Jurkat, Clone E6-1 (cell line): ENCODE data around the gene FMO2. TPM values are rescaled to one million over a fixed set of nuclear protein-coding genes. Genes with fewer than 3 reads are reported as not detected.

ENCODE experiments used
- DNase-seq: peaks from one replicate; pipeline ENCODE4 v3.0.0-alpha.2; 2011; ENCODE audit warnings: low read depth, low spot score
- H3K4me3 ChIP-seq: 2 replicates; pipeline ENCODE4 v1.5.1; 2011; ENCODE audit warnings: mild to moderate bottlenecking, low read length, control low read depth, moderate library complexity
- polyA plus RNA-seq: library from polyadenylated mRNA; unstranded; fragments of >200 nt; gene quantifications from one replicate; pipeline ENCODE4 v1.2.1, GENCODE V29; 2012; ENCODE audit warnings: missing spikeins; ENCODE audit not compliant: insufficient read length, insufficient read depth

The FMO2 gene, protein sequence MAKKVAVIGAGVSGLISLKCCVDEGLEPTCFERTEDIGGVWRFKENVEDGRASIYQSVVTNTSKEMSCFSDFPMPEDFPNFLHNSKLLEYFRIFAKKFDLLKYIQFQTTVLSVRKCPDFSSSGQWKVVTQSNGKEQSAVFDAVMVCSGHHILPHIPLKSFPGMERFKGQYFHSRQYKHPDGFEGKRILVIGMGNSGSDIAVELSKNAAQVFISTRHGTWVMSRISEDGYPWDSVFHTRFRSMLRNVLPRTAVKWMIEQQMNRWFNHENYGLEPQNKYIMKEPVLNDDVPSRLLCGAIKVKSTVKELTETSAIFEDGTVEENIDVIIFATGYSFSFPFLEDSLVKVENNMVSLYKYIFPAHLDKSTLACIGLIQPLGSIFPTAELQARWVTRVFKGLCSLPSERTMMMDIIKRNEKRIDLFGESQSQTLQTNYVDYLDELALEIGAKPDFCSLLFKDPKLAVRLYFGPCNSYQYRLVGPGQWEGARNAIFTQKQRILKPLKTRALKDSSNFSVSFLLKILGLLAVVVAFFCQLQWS
- polyA plus RNA-seq: not detected

GRCh38 chr1:171185091-171185490, at the start of gene FMO2:
Gene FMO2 (plus strand): TSS chr1:171185300. CDS start chr1:171185714, 414 bp downstream.
- no peak within 1 kb of the TSS for H3K4me3 ChIP-seq

DNA sequence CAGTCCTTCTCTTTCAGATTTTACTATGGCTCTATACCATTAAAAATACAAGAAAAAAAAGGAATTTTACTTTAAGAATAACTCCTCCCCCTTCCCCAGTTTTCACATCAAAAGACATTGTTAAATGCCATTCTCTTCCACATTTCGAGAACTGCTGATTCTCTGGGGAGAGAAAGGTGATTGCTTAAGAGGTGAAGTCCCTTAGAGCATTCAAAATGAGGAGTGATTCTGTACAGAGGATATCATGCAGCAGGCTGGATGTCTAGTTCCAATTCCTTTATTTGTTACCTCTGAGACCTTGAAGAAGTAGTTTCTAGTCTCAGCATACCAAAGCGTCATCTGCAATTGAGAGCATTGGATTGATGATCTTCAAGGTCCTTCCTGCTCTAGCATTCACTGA, 47.5 kb upstream of the FMO2 start:
- DNase-seq: no peak
- H3K4me3 ChIP-seq: no peak overlapping the region

More at GRCh38 chr1:171185091-171185490, at the start of gene FMO2:
- no peak for DNase-seq

DNA sequence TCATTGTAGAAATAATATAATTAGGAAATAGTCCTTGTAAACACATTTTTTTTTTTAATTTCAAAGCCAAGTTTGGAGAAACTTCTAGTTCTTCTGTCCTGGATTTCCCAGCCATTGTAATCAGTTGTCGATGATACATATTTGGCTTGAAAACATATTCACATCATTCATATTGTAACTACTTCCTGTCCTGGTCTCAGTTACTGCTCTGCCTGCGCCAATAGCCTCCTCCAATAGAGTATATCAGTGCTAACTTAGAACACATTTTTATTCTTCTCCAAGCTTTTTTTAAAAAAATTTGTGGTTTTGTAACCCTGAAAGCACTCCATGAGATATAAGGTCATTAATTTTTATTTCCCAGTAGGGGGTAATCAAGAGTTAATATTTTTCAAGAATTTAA, 46.1 kb upstream of the FMO2 start:
- DNase-seq: no peak
- H3K4me3 ChIP-seq: no peak overlapping the region

- no peak overlapping the region for H3K4me3 ChIP-seq
- DNase-seq: no peak
These were observed 45.2 kb upstream of the FMO2 start for GRCh38 chr1:171139890-171140289.

DNA sequence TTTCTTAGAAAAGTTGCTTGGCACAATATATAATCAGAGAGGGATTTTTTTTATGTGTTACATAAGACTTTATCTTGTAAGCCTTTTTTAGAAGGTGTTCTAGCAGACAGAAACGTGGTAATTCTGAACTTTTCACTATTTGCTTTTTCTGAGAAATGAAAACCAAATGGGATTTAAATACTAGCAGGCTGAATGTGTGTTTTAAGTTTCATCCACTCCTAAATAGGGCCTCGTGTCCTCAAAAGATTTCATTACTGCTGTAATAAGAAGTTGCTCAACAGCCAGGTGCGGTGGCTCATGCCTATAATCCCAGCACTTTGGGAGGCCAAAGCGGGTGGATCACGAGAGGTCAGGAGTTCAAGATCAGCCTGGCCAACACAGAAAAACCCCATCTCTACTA, 44.7 kb upstream of the FMO2 start:
- H3K4me3 ChIP-seq: no peak overlapping the region
- DNase-seq: no peak

- peak; percentile 10 for DNase-seq
- H3K4me3 ChIP-seq: no peak overlapping the region
These were observed 44.0 kb upstream of the FMO2 start for GRCh38 chr1:171140956-171141687.

GRCh38 chr1:171141688-171142415, 43.2 kb upstream of the FMO2 start:
- DNase-seq: no peak
- no peak overlapping the region for H3K4me3 ChIP-seq

GRCh38 chr1:171142416-171143385, 42.4 kb upstream of the FMO2 start:
- no peak for DNase-seq
- H3K4me3 ChIP-seq: no peak overlapping the region

GRCh38 chr1:171150156-171150555, 34.9 kb upstream of the FMO2 start:
- no peak overlapping the region for H3K4me3 ChIP-seq
- DNase-seq: no peak

- no peak for DNase-seq
These were observed 32.6 kb upstream of the FMO2 start for GRCh38 chr1:171152549-171152948.

GRCh38 chr1:171155484-171155883, 29.6 kb upstream of the FMO2 start:
- no peak for DNase-seq
- no peak overlapping the region for H3K4me3 ChIP-seq

More at GRCh38 chr1:171152549-171152948, 32.6 kb upstream of the FMO2 start:
- H3K4me3 ChIP-seq: no peak overlapping the region

DNA sequence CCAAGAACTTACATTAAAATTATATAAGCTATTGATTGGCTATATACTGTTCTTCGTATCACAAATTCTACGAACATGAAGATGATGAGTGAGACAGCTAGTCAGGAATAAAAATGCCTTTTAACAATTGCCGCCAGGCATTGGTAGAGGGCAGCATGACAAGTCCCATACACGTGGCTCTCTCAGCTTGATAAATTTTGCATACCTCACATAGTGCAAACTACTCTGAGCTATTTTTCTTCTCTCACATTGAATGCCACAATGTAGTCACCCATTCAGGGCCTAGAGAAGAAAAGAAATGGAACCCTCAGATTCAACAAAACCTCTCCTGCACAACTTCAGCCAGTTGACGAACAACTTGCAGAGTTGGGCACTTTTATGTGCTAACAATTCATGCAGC, 27.0 kb upstream of the FMO2 start:
- no peak for DNase-seq
- H3K4me3 ChIP-seq: no peak overlapping the region

- no peak for DNase-seq
- no peak overlapping the region for H3K4me3 ChIP-seq
These were observed 26.5 kb upstream of the FMO2 start for GRCh38 chr1:171158551-171158950.

- H3K4me3 ChIP-seq: no peak overlapping the region
- no peak for DNase-seq
These were observed 26.0 kb upstream of the FMO2 start for GRCh38 chr1:171159148-171159547.

GRCh38 chr1:171160211-171160610, 24.9 kb upstream of the FMO2 start:
- no peak for DNase-seq
- no peak overlapping the region for H3K4me3 ChIP-seq

DNA sequence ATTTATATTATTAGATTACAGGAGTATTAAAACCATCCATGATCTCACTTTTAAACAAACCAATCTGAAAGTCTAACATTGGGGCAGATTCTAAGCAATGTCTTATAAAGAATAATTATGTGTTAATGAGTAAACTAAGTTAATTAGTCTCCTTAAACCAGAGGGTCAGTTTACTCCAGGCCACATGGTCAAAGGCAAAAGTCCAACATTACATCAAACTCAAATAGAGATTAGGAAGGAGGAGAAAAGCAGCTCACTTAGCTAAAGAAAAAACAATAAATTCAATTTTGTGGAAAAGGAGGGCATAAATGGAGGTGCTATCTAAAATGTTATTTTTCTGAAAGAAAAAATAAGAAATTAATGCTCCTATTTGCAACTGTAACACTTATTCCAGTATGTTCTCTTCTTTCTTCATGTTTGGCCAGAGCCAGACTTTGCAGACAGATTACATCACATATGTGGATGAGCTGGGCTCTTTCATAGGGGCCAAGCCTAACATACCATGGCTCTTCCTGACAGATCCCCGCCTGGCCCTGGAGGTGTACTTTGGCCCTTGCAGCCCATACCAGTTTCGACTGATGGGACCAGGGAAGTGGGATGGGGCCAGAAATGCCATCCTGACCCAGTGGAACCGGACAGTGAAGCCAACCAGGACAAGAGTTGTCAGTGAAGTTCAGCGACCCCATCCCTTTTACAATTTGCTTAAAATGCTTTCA, 24.3 kb upstream of the FMO2 start:
- no peak for DNase-seq

GRCh38 chr1:171161431-171161830, 23.7 kb upstream of the FMO2 start:
- no peak for DNase-seq
- no peak overlapping the region for H3K4me3 ChIP-seq

More for the DNA sequence above, 24.3 kb upstream of the FMO2 start:
- no peak overlapping the region for H3K4me3 ChIP-seq

DNA sequence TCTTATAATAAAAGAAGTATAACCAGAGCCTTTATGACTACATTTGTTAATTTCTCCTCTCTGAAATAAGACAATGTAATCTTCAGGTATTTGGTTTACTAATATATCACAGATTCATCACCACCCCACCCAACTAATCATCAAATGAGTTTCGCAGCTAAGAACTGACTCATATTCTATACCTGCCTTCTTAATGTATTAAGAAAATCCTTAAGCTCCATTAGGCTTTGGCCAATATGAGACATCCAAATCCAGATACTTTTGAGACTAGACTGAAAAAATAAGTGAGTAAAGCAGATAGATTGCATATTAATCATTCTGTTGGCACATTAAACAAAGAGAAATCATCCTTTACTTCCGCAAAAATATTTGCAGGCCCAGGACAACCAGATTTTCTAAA, 18.7 kb upstream of the FMO2 start:
- no peak for DNase-seq

More for the DNA sequence above, 18.7 kb upstream of the FMO2 start:
- H3K4me3 ChIP-seq: no peak overlapping the region
